22Rv1 (cell line): ENCODE data around the gene IDH3G.
A peak's percentile ranks its signal among the peaks of the same experiment; 100 is the strongest.

ENCODE experiments used
- H3K27ac ChIP-seq: fragments of 450-650 bp; 2 replicates; pipeline ENCODE4 v1.5.1; 2017
- CTCF ChIP-seq: fragments of 450-650 bp; IDR thresholded peaks from 2 replicates; pipeline ENCODE4 v1.5.1; 2017; ENCODE audit warnings: mild to moderate bottlenecking
- ZFX ChIP-seq: fragments of 450-650 bp; IDR thresholded peaks from 2 replicates; pipeline ENCODE4 v1.6.1; 2017; ENCODE audit warnings: antibody characterized with exemption, borderline replicate concordance

Gene IDH3G

GRCh38 chrX:153778684-153779101, 15.5 kb downstream of the IDH3G start:
- no peak overlapping the region for H3K27ac ChIP-seq
- TF ChIP-seq CTCF (peak; percentile 38), ZFX (no peak)

- H3K27ac ChIP-seq: no peak overlapping the region
- no peak for TF ChIP-seq ZFX
- no peak for TF ChIP-seq CTCF
These were observed 16.0 kb downstream of the IDH3G start for GRCh38 chrX:153778181-153778580.

GRCh38 chrX:153777261-153778090, 16.7 kb downstream of the IDH3G start:
- TF ChIP-seq ZFX (no peak), CTCF (no peak)

GRCh38 chrX:153776611-153777045, 17.5 kb downstream of the IDH3G start:
- no peak overlapping the region for H3K27ac ChIP-seq
- TF ChIP-seq ZFX (no peak), CTCF (no peak)

More at GRCh38 chrX:153777261-153778090, 16.7 kb downstream of the IDH3G start:
- H3K27ac ChIP-seq: no peak overlapping the region

- no peak overlapping the region for H3K27ac ChIP-seq
These were observed 18.0 kb downstream of the IDH3G start for GRCh38 chrX:153776120-153776599.

GRCh38 chrX:153775293-153776119, 18.7 kb downstream of the IDH3G start:
- TF ChIP-seq CTCF (no peak), ZFX (no peak)
- no peak overlapping the region for H3K27ac ChIP-seq

More at GRCh38 chrX:153776120-153776599, 18.0 kb downstream of the IDH3G start:
- TF ChIP-seq CTCF: no peak
- TF ChIP-seq ZFX: no peak
